Erythroblast (primary cell): Measurements from ENCODE around the gene FBXO28.

Source experiments
- GATA1 ChIP-seq: IDR thresholded peaks from 2 replicates; pipeline ENCODE4 v1.6.1; 2011; ENCODE audit warnings: low read depth, mild to moderate bottlenecking, control low read depth, low read length, moderate library complexity
- POLR2A ChIP-seq: IDR thresholded peaks from 2 replicates; pipeline ENCODE4 v1.6.1; 2011; ENCODE audit warnings: mild to moderate bottlenecking, low read length

- no peak for TF ChIP-seq POLR2A
- TF ChIP-seq GATA1 = no peak
These were observed 46.1 kb upstream of the FBXO28 start for GRCh38 chr1:224067621-224068457.
